ENCODE data around the gene LYPD6.

DNA sequence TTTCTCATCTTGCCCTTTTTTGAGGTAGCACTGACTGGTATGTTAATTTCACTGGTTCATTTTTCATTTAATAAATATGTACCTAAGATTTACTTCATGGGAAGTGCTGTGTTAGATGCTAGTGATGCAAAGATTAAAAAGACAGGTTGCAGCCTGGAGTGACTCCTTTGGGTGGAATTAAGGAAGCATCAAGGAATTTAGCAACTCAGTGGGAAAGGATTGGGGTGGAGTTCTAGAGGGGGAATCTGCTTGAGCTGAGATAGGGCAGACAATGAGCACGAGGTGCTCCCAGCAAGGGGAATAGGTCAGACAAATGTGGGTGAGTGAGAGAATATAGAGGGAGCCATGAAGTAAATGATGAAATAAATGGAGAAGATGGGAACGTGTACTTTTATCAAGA lies 57.0 kb downstream of the LYPD6 start:
- TF ChIP-seq, protein P1, sequence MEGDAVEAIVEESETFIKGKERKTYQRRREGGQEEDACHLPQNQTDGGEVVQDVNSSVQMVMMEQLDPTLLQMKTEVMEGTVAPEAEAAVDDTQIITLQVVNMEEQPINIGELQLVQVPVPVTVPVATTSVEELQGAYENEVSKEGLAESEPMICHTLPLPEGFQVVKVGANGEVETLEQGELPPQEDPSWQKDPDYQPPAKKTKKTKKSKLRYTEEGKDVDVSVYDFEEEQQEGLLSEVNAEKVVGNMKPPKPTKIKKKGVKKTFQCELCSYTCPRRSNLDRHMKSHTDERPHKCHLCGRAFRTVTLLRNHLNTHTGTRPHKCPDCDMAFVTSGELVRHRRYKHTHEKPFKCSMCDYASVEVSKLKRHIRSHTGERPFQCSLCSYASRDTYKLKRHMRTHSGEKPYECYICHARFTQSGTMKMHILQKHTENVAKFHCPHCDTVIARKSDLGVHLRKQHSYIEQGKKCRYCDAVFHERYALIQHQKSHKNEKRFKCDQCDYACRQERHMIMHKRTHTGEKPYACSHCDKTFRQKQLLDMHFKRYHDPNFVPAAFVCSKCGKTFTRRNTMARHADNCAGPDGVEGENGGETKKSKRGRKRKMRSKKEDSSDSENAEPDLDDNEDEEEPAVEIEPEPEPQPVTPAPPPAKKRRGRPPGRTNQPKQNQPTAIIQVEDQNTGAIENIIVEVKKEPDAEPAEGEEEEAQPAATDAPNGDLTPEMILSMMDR (IDR thresholded peaks at IDR 0.05) = no peak
- TF ChIP-seq POLR2A (IDR thresholded peaks at IDR 0.05) = no peak
